WERI-Rb-1 (cell line): ENCODE data around the gene UBR4.

Experiments used
- DNase-seq: peaks from one replicate; pipeline ENCODE4 v3.0.0-alpha.2; 2020
- H3K27ac ChIP-seq: fragments of 250-450 bp; sonication (Bioruptor Pico); 2 replicates; pipeline ENCODE4 v1.5.1; 2020; ENCODE audit warnings: mild to moderate bottlenecking, moderate library complexity
- H3K27me3 ChIP-seq: fragments of 250-450 bp; sonication (Bioruptor Pico); 2 replicates; pipeline ENCODE4 v1.5.1; 2021; ENCODE audit warnings: mild to moderate bottlenecking, low read depth, moderate library complexity; ENCODE audit not compliant: insufficient read depth, severe bottlenecking
- H3K36me3 ChIP-seq: fragments of 250-450 bp; sonication (Bioruptor Pico); 2 replicates; pipeline ENCODE4 v1.5.1; 2020; ENCODE audit warnings: mild to moderate bottlenecking, moderate library complexity
- H3K4me3 ChIP-seq: 2 replicates; pipeline ENCODE4 v1.5.1; 2011; ENCODE audit warnings: low read depth, mild to moderate bottlenecking, control low read depth, low read length
- H3K9me3 ChIP-seq: fragments of 250-450 bp; sonication (Bioruptor Pico); 2 replicates; pipeline ENCODE4 v1.5.1; 2021; ENCODE audit warnings: mild to moderate bottlenecking, moderate library complexity; ENCODE audit not compliant: severe bottlenecking
- TF ChIP-seq, protein P1 (sequence below): IDR thresholded peaks from 2 replicates; pipeline ENCODE4 v1.5.1; 2011; ENCODE audit warnings: low read depth, mild to moderate bottlenecking, control low read depth, inconsistent platforms, low read length

The UBR4 gene

DNA sequence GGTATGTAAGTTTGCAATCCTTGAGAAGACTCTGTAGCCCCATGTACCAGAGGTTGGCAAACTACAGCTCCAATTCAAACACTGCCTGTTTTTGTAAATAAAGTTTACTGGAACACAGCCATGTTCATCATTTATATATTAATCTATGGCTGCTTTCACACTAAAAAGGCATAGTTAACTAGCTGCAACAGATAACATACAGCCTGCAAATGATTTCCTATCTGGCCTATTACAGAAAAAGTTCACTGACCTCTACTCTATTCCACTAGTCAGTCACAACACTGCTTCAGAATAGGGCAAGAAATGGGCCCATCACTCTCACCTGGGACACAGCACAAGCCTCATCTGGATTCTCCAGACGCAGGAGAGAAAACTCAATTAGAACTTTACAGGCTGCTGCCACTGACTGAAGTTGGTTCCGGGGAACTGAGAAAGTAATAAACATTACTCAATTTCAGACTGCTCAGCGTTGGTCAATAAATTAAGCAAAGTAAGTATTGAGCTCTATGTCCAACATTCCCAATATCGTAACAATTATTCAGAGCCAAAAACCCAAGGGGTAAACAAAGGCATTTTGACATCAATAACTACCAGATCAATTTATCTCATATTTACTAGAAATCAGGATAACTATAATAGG lies 10.6 kb downstream of the UBR4 start:
- Histone ChIP-seq H3K4me3 (no peak overlapping the region), H3K9me3 (no peaks in the 10 kb centered on the region), H3K36me3 (peaks cover 72% of the 10 kb centered on the region), H3K27me3 (no peaks in the 10 kb centered on the region), H3K27ac (no peak overlapping the region)
- DNase-seq = no peak
- TF ChIP-seq, protein P1, sequence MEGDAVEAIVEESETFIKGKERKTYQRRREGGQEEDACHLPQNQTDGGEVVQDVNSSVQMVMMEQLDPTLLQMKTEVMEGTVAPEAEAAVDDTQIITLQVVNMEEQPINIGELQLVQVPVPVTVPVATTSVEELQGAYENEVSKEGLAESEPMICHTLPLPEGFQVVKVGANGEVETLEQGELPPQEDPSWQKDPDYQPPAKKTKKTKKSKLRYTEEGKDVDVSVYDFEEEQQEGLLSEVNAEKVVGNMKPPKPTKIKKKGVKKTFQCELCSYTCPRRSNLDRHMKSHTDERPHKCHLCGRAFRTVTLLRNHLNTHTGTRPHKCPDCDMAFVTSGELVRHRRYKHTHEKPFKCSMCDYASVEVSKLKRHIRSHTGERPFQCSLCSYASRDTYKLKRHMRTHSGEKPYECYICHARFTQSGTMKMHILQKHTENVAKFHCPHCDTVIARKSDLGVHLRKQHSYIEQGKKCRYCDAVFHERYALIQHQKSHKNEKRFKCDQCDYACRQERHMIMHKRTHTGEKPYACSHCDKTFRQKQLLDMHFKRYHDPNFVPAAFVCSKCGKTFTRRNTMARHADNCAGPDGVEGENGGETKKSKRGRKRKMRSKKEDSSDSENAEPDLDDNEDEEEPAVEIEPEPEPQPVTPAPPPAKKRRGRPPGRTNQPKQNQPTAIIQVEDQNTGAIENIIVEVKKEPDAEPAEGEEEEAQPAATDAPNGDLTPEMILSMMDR = no peak

- DNase-seq = no peak
- Histone ChIP-seq H3K27me3 (no peaks in the 10 kb centered on the region), H3K9me3 (no peaks in the 10 kb centered on the region), H3K4me3 (no peak overlapping the region), H3K27ac (no peak overlapping the region), H3K36me3 (peaks cover 78% of the 10 kb centered on the region)
- TF ChIP-seq, protein P1 = no peak
These were observed 11.2 kb downstream of the UBR4 start for GRCh38 chr1:19198820-19199219.

DNA sequence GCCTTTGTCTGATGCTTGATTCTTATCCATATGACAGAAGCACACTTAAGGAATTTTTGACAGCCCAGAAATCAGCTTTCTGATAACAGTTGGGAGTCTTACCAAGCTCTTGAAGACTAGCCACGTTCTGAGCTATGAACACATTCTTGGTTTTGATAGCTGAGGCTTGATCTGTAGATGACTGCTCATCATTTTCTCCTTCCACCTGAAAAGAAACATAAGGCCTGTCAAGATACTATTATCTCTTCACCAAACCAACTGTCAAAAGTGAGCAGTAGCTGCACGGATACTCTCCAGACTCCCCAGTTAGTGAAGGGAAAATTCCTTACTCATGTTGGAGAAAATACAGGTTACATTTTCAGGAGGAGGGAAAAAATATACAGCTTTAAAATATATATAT lies 12.2 kb downstream of the UBR4 start:
- TF ChIP-seq, protein P1 = no peak
- no peak for DNase-seq
- no peaks in the 10 kb centered on the region for H3K9me3 ChIP-seq
- no peak overlapping the region for H3K27ac ChIP-seq
- no peaks in the 10 kb centered on the region for H3K27me3 ChIP-seq
- H3K4me3 ChIP-seq = no peak overlapping the region
- peaks cover 85% of the 10 kb centered on the region for H3K36me3 ChIP-seq

DNA sequence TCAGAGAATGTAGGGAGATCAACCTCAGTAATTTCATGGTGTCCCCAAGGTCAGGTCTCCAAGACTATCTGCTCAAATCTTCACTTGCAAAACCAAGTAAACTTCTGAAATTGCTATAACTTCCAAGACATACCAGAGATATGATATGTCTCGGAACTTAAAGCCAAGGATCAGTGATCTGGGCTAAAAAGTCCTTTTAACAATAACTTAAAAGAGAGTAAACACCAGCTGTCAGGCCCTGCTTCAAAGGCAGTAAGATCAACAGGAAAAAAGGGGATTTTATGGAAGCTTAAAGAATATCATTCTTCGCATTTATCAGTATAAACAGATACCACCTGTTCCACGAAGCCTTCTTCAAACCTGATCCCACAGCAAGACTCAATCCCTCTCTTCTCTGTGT lies 13.7 kb downstream of the UBR4 start:
- TF ChIP-seq, protein P1 = no peak
- Histone ChIP-seq H3K9me3 (no peaks in the 10 kb centered on the region), H3K36me3 (peaks cover 91% of the 10 kb centered on the region), H3K27me3 (no peaks in the 10 kb centered on the region), H3K4me3 (no peak overlapping the region), H3K27ac (no peak overlapping the region)
- DNase-seq = no peak

DNA sequence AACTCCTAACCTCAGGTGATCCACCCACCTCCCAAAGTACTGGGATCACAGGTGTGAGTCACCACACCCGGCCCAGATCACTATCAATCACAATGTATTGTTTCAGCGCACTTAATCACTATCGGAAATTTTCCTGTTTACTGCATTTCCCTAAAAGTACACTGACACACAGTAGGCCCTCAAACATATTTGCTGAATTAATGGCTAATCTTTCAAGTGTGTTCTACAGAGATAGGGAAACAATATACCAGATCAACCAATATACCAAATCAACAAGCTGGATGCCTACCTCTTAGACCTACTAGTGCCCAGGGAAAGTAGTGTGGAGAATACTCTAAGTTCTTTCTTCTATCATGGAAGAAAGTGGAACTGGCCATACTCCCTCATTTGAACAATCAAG lies 17.1 kb downstream of the UBR4 start:
- peaks cover 89% of the 10 kb centered on the region for H3K36me3 ChIP-seq
- TF ChIP-seq, protein P1 = no peak
- H3K9me3 ChIP-seq = no peaks in the 10 kb centered on the region
- no peaks in the 10 kb centered on the region for H3K27me3 ChIP-seq
- no peak for DNase-seq
- H3K4me3 ChIP-seq = no peak overlapping the region
- H3K27ac ChIP-seq = no peak overlapping the region

GRCh38 chr1:19191811-19192210 lies 18.3 kb downstream of the UBR4 start:
- H3K36me3 ChIP-seq = peaks cover 85% of the 10 kb centered on the region

More at GRCh38 chr1:19191811-19192210, 18.3 kb downstream of the UBR4 start:
- no peak for DNase-seq
- H3K27ac ChIP-seq = no peak overlapping the region
- no peak overlapping the region for H3K4me3 ChIP-seq
- no peaks in the 10 kb centered on the region for H3K9me3 ChIP-seq
- TF ChIP-seq, protein P1 = no peak
- no peaks in the 10 kb centered on the region for H3K27me3 ChIP-seq
